ENCODE results near the gene TIPARP. TPM values are rescaled to one million over a fixed set of nuclear protein-coding genes. Genes with fewer than 3 reads are reported as not detected.

The TIPARP gene
- total RNA-seq, 3 donors from 2014 or later: 28.5 to 103 (median 45.1) TPM

- H3K9me3 ChIP-seq: no peaks in the 10 kb centered on the region
- peaks cover 0 to 16% of the 10 kb centered on the region in 2 donors for H3K4me1 ChIP-seq
- H3K36me3 ChIP-seq: no peaks in the 10 kb centered on the region
- DNase-seq (ENCODE audit: low spot score in 2 of 2): no peak
- H3K27ac ChIP-seq: no peak overlapping the region
- intact Hi-C loops (cut with DNase I; ENCODE audit: low total_unique reads): no loop called here
- TF ChIP-seq POLR2A (IDR thresholded peaks at IDR 0.05) (no peak), CTCF (IDR thresholded peaks at IDR 0.05) (no peak), POLR2AphosphoS5 (IDR thresholded peaks at IDR 0.05) (no peak)
- no peaks in the 10 kb centered on the region for H3K27me3 ChIP-seq
- no peak overlapping the region for H3K4me3 ChIP-seq
Observed at GRCh38 chr3:156688632-156689452, 14.5 kb downstream of the TIPARP start.

- intact Hi-C loops (cut with DNase I; ENCODE audit: low total_unique reads): no loop called here
- peaks cover 0 to 16% of the 10 kb centered on the region in 2 donors for H3K4me1 ChIP-seq
- H3K4me3 ChIP-seq: no peak overlapping the region
Observed at GRCh38 chr3:156689608-156690007, 15.2 kb downstream of the TIPARP start.

GRCh38 chr3:156691920-156692319 lies 17.5 kb downstream of the TIPARP start:
- H3K27ac ChIP-seq: peak overlapping the region in 1 of 2 donors; percentile 19
- H3K4me3 ChIP-seq: peak overlapping the region in 1 of 3 donors; percentile 4
- peaks cover 0 to 6% of the 10 kb centered on the region in 2 donors for H3K4me1 ChIP-seq
- no peak for TF ChIP-seq POLR2AphosphoS5 (IDR thresholded peaks at IDR 0.05)
- TF ChIP-seq CTCF (IDR thresholded peaks at IDR 0.05): no peak
- TF ChIP-seq POLR2A (IDR thresholded peaks at IDR 0.05): no peak
- intact Hi-C loops (cut with DNase I; ENCODE audit: low total_unique reads): no loop called here
- H3K9me3 ChIP-seq: no peaks in the 10 kb centered on the region
- H3K36me3 ChIP-seq: no peaks in the 10 kb centered on the region
- H3K27me3 ChIP-seq: no peaks in the 10 kb centered on the region
- DNase-seq (ENCODE audit: low spot score in 2 of 2): no peak

More at GRCh38 chr3:156689608-156690007, 15.2 kb downstream of the TIPARP start:
- no peak overlapping the region for H3K27ac ChIP-seq
- H3K36me3 ChIP-seq: no peaks in the 10 kb centered on the region
- TF ChIP-seq CTCF (IDR thresholded peaks at IDR 0.05) (no peak), POLR2A (IDR thresholded peaks at IDR 0.05) (no peak), POLR2AphosphoS5 (IDR thresholded peaks at IDR 0.05) (no peak)
- H3K27me3 ChIP-seq: no peaks in the 10 kb centered on the region
- no peaks in the 10 kb centered on the region for H3K9me3 ChIP-seq
- no peak for DNase-seq (ENCODE audit: low spot score in 2 of 2)

GRCh38 chr3:156693166-156693565 lies 18.8 kb downstream of the TIPARP start:
- TF ChIP-seq POLR2AphosphoS5 (IDR thresholded peaks at IDR 0.05) (no peak), CTCF (IDR thresholded peaks at IDR 0.05) (no peak), POLR2A (IDR thresholded peaks at IDR 0.05) (no peak)
- H3K27ac ChIP-seq: no peak overlapping the region
- intact Hi-C loops (cut with DNase I; ENCODE audit: low total_unique reads): no loop called here
- H3K9me3 ChIP-seq: no peaks in the 10 kb centered on the region
- H3K4me1 ChIP-seq: peaks cover 0 to 6% of the 10 kb centered on the region in 2 donors
- no peaks in the 10 kb centered on the region for H3K36me3 ChIP-seq
- H3K4me3 ChIP-seq: no peak overlapping the region
- H3K27me3 ChIP-seq: no peaks in the 10 kb centered on the region
- DNase-seq (ENCODE audit: low spot score in 2 of 2): no peak

- TF ChIP-seq POLR2A (IDR thresholded peaks at IDR 0.05) (no peak), POLR2AphosphoS5 (IDR thresholded peaks at IDR 0.05) (no peak), CTCF (IDR thresholded peaks at IDR 0.05) (no peak)
- no peak overlapping the region for H3K27ac ChIP-seq
- no peaks in the 10 kb centered on the region for H3K36me3 ChIP-seq
- H3K27me3 ChIP-seq: no peaks in the 10 kb centered on the region
- no peak overlapping the region for H3K4me3 ChIP-seq
- no peak for DNase-seq (ENCODE audit: low spot score in 2 of 2)
- no peaks in the 10 kb centered on the region for H3K9me3 ChIP-seq
- peaks cover 0 to 6% of the 10 kb centered on the region in 2 donors for H3K4me1 ChIP-seq
- intact Hi-C loops (cut with DNase I; ENCODE audit: low total_unique reads): no loop called here
Observed at GRCh38 chr3:156694536-156694935, 20.1 kb downstream of the TIPARP start.
